Testis (tissue), 3 donors: ENCODE data around the gene HSPA12A. TPM values are rescaled to one million over a fixed set of nuclear protein-coding genes. Genes with fewer than 3 reads are reported as not detected.

ENCODE experiments used
- DNase-seq: peaks from one replicate; pipeline ENCODE4 v3.0.0-alpha.2; 2019
- H3K27ac ChIP-seq, 2 donors: fragments of 200-600 bp; sonication (generic); one replicate each; pipeline ENCODE4 v1.5.1; 2019
- H3K27me3 ChIP-seq: fragments of 200-600 bp; sonication (generic); one replicate; pipeline ENCODE4 v1.5.1; 2019
- H3K36me3 ChIP-seq: fragments of 200-600 bp; sonication (generic); one replicate; pipeline ENCODE4 v1.5.1; 2017; ENCODE audit warnings: low read depth; ENCODE audit errors: missing control alignments
- H3K4me1 ChIP-seq: fragments of 200-600 bp; sonication (generic); one replicate; pipeline ENCODE4 v1.5.1; 2019
- H3K4me3 ChIP-seq, 2 donors: fragments of 200-600 bp; sonication (generic); one replicate each; pipeline ENCODE4 v1.5.1; 2017 to 2019
- H3K9me3 ChIP-seq: fragments of 200-600 bp; sonication (generic); one replicate; pipeline ENCODE4 v1.5.1; 2017
- POLR2A ChIP-seq: fragments of 450-650 bp; IDR thresholded peaks from one replicate; pipeline ENCODE4 v1.6.1; 2017; ENCODE audit warnings: antibody characterized with exemption, mild to moderate bottlenecking, moderate library complexity
- WGBS, 2 donors: methylation state at CpG; one replicate each; pipeline ENCODE4 v1.1.5; 2018; 5-methylcytosine and 5-hydroxymethylcytosine counted together
- intact Hi-C: fragments of 100-400 bp; cut with DNase I; formaldehyde crosslinking; loops from one replicate; pipeline ENCODE4 v1.15.1; 2023; ENCODE audit warnings: low total_unique reads
- polyA plus RNA-seq: library from polyadenylated mRNA; stranded (reverse); fragments of 350-450 nt; fragmentation: Illumina TruSeq; extraction: RNeasy Lipid Tissue Mini Kit (QIAGEN cat#74804); gene quantifications from one replicate; pipeline ENCODE4 v1.2.3, GENCODE V29; 2014; ENCODE audit warnings: low read depth, low replicate concordance; ENCODE audit not compliant: insufficient read depth
- total RNA-seq, 2 donors: library from RNA; depleted of rRNA; stranded (reverse); fragments of >200 nt; gene quantifications; one replicate each; pipeline ENCODE4 v1.2.3, GENCODE V29; 2016
- TF ChIP-seq, protein P1 (sequence below), 3 experiments: fragments of 450-650 bp in 2 of 3; fragments of 200-600 bp in 1 of 3; sonication (generic) in 1 of 3; IDR thresholded peaks; one replicate each; pipeline ENCODE4 v1.5.1; 2016 to 2019; ENCODE audit warnings: antibody characterized with exemption in 3 of 3, mild to moderate bottlenecking in 2 of 3, moderate library complexity in 1 of 3

Gene HSPA12A
- total and polyA plus RNA-seq, 3 donors from 2014 or later, result 20.9 to 34.6 (median 28.4) TPM

DNA sequence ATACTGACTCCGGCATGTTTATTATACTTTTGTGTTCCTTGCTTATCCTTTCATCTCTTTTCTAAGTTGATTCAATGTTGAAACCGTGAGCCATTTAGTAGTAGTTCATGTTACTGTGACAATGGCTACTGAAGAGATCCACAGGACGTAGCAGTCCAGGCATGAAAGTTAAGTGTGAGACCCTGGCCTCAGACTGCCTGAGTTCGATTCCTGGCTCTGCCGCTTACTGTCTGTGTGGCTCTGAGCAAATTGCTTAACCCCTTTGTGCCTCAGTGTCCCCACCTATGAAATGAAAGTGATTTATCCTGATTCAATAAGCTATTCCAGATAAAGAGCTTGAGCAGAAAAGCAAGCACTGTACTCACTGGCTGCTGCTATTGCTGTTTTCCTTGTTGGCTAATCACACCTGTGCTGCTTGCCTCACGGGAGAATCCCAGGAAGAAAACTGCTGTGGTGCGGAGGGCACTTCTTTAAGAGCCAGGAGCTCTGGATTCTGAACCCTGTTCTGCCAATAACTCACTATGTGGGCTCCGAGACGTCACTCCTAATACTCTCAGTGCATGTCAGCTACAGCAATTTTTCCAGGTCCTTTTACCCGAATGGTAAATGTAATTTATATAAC lies 83.2 kb downstream of the HSPA12A start:
- Histone ChIP-seq H3K4me1 (peaks cover 6% of the 10 kb centered on the region), H3K36me3 (no peaks in the 10 kb centered on the region), H3K27me3 (no peaks in the 10 kb centered on the region), H3K27ac (no peak overlapping the region), H3K4me3 (no peak overlapping the region), H3K9me3 (no peaks in the 10 kb centered on the region)
- WGBS, 2 donors, result 84 to 85% methylated on average over 10 of the region's 10 CpGs
- intact Hi-C loops, result no loop called here
- TF ChIP-seq, protein P1, sequence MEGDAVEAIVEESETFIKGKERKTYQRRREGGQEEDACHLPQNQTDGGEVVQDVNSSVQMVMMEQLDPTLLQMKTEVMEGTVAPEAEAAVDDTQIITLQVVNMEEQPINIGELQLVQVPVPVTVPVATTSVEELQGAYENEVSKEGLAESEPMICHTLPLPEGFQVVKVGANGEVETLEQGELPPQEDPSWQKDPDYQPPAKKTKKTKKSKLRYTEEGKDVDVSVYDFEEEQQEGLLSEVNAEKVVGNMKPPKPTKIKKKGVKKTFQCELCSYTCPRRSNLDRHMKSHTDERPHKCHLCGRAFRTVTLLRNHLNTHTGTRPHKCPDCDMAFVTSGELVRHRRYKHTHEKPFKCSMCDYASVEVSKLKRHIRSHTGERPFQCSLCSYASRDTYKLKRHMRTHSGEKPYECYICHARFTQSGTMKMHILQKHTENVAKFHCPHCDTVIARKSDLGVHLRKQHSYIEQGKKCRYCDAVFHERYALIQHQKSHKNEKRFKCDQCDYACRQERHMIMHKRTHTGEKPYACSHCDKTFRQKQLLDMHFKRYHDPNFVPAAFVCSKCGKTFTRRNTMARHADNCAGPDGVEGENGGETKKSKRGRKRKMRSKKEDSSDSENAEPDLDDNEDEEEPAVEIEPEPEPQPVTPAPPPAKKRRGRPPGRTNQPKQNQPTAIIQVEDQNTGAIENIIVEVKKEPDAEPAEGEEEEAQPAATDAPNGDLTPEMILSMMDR (IDR thresholded peaks at IDR 0.05), result no peak
- TF ChIP-seq POLR2A, result no peak
- DNase-seq, result no peak

DNA sequence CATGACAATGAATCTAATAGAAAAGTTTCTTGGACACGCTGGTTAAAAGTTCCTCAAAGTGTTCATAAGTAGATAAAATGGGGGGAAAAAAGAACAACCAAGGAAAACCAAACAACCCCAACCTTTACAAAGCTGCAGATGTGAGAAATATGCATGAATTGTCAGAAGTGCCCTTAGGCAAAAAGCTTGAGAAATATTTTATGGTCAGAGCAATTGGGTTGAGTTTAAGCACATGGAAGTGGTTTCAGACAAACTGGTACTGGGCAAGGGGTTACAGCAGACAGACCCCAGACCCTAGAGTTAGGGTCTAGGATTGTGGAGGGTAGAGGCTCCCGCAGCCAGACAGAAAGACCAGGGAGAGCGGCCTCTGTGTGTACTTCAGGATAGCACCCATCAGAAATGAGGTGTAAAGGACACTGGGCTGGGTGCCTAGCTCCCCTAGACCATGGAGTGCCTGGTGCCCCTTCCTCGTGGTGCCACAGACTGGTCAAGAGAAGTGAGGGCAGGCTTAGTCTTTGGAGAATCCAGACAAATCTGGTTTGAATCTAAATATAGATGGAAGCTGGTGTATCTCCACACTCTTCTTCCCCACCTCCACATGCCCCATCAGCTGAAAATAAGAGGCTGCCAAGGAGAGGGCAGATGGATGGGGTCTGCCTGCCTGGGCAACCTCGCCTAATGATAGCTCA lies 84.4 kb downstream of the HSPA12A start:
- Histone ChIP-seq H3K4me3 (no peak overlapping the region), H3K4me1 (peaks cover 6% of the 10 kb centered on the region), H3K27me3 (no peaks in the 10 kb centered on the region), H3K36me3 (no peaks in the 10 kb centered on the region), H3K27ac (no peak overlapping the region), H3K9me3 (no peaks in the 10 kb centered on the region)
- TF ChIP-seq, protein P1 (IDR thresholded peaks at IDR 0.05), result no peak
- TF ChIP-seq POLR2A, result no peak
- 89 to 93% methylated on average over 5 of the region's 5 CpGs for WGBS, 2 donors
- intact Hi-C loops, result no loop called here
- DNase-seq, result no peak

DNA sequence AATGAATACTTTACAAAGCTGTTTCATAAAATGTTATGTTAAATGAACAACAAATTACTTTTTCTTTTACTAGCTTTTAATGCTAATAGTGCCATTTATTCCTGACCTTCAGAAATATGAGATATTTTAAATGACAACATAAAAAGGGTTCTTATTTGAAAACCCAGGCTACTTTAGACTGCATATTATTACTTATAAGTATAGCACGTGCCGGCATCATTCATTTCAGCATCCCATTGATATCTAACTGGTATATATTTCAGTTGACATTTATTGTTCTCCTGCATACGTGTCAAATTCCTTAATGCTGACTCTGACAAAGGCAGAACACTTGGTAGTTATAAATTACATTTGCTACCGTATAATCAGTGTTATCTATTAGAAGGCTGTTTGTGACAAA lies 86.3 kb downstream of the HSPA12A start:
- Histone ChIP-seq H3K36me3 (no peaks in the 10 kb centered on the region), H3K9me3 (no peaks in the 10 kb centered on the region), H3K27me3 (no peaks in the 10 kb centered on the region), H3K4me3 (no peak overlapping the region), H3K27ac (no peak overlapping the region), H3K4me1 (peaks cover 3% of the 10 kb centered on the region)
- intact Hi-C loops, result no loop called here
- DNase-seq, result no peak
- 77 to 84% methylated on average over 4 of the region's 4 CpGs for WGBS, 2 donors
- TF ChIP-seq POLR2A, result no peak
- TF ChIP-seq, protein P1 (IDR thresholded peaks at IDR 0.05), result no peak

DNA sequence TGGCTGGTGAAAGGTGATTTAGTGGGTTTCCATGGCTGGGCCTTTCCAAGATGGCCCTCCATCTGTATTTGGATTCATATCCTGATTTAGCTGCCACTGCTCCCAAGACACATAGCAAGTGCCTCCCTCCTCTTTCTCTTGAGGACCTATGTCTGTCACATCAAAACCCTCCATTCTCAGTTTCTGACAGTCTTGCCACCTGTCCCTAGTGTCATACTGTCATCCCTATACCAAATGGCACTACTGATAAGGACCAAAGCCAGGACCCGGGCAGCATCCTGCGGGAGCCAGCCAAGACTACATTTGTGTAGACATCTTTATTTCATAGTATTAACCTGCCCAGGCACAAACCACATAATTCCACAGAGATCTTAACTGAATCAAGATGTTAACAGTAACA lies 86.8 kb downstream of the HSPA12A start:
- no peak for DNase-seq
- no peaks in the 10 kb centered on the region for H3K36me3 ChIP-seq
- no peak overlapping the region for H3K4me3 ChIP-seq
- intact Hi-C loops, result no loop called here
- TF ChIP-seq POLR2A, result no peak
- TF ChIP-seq, protein P1 (IDR thresholded peaks at IDR 0.05), result no peak
- no peaks in the 10 kb centered on the region for H3K4me1 ChIP-seq
- no peaks in the 10 kb centered on the region for H3K9me3 ChIP-seq
- 82 to 90% methylated on average over 2 of the region's 2 CpGs for WGBS, 2 donors
- no peaks in the 10 kb centered on the region for H3K27me3 ChIP-seq
- H3K27ac ChIP-seq, result no peak overlapping the region

DNA sequence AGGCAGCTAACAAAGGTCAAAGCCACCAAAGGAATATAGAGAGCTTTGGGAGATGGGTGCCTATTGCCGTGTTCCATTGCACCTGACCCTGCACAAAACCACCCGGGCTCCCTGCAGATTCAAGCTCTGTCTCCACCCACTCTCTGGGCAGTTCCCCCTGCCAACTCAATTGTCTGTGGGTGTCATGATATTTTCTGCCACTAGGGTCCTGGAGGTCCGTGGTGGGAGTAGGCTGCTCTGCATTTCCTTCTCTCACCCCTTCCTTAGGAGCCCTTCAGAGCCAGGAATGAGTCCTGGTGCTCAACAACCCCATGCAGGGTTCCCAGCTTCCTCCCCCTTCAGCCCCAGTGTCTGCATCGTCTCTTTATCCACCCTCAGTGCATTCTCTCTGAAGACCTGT lies 87.5 kb downstream of the HSPA12A start:
- Histone ChIP-seq H3K4me3 (no peak overlapping the region), H3K36me3 (no peaks in the 10 kb centered on the region), H3K9me3 (no peaks in the 10 kb centered on the region), H3K27ac (no peak overlapping the region), H3K4me1 (no peaks in the 10 kb centered on the region), H3K27me3 (no peaks in the 10 kb centered on the region)
- 65 to 67% methylated on average over 2 to 4 of the region's 4 CpGs for WGBS, 2 donors
- no peak for TF ChIP-seq POLR2A
- TF ChIP-seq, protein P1 (IDR thresholded peaks at IDR 0.05), result peak in 1 of 3 experiments; percentile 38
- intact Hi-C loops, result no loop called here
- no peak for DNase-seq
